ENCODE results near the gene KRT34.
"Not testable (repeated sequence)": the region's sequence is repeated elsewhere in the genome, so short reads cannot be mapped to it uniquely, and the experiment has no call there.

KRT34 gene

GRCh38 chr17:41403404-41404023, 21.4 kb upstream of the KRT34 start:
- DNase-seq = no peak

DNA sequence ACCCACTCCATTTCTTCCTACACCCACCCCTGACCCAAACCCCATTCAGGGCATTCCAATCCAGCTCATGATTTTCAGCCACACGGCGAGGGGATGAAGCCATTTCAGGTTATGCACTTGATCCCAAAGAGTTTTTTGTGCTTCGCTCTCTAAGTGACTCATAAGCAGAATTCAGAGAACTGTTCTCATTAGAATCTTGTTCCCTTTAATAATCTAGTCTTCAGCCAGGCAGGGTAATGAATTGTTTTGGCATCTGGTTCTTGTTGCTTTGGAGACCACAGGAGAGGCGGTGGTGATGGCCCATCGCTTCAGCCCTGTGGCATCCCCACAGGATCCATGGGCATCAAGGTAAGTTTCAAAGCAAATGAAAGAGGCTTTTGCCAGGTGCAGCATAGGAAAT, 20.1 kb upstream of the KRT34 start:
- no peak for DNase-seq

GRCh38 chr17:41396996-41397660, 15.0 kb upstream of the KRT34 start, which contains the start of gene KRT31:
Gene KRT31, minus strand, starts transcription at chr17:41397608. Its CDS starts 69 bp downstream, at chr17:41397539.
- DNase-seq = no peak

DNA sequence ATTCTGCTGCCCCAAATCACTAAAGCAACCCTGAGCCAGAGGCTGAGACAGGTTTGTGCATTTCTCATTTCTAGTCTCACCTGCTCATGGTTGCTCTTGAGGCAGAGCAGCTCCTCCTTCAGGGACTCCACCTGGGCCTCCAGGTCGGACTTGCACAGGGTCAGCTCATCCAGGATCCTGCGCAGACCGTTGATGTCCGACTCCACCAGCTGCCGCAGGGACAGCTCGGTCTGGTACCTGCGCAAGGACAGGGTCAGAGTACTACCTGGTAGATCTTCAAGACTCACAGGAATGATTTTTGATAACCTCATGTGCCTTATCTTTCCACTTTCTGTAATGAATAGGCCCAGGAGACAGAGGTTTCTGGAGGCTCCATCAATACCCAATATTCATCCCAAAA, 14.2 kb upstream of the KRT34 start:
- DNase-seq = no peak

DNA sequence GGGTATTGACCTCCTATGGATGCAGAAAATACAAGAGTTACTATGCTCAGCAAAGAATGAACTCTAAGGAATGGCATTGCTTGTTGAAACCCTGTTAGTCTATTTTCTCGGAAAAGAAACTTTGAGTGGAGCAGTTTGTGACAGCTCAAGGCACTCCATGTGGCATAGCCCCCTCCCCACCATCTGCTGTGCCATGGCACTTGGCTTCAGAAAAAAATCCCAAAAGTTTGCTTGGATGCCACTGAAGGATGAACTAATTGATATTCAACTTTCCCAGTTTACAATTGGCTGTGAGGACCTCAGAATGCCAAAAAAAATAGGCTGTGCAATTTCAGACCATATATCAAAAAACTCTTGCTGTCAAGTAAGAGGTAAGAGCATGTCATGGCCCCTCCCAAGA, 13.5 kb upstream of the KRT34 start:
- no peak for DNase-seq

DNA sequence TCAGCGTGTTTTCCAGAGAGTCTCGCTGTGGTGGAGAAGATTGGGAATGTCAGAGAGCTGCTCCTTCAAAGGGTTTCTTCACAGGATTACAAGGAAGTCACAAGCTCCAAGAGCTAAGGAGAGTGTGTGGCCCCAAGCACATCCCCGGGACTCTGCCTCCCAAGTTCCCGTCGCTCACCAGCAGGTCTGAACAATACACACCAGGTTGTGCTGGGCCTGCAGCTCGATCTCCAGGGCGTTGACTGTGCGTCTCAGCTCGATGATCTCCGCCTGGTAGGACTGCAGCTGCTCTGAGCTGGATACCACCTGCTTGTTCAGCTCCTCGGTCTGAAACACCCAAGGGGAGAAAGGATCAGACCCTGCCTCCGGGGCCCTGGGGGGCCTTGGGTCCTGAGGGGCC, 12.9 kb upstream of the KRT34 start:
- not testable (repeated sequence) for DNase-seq

DNA sequence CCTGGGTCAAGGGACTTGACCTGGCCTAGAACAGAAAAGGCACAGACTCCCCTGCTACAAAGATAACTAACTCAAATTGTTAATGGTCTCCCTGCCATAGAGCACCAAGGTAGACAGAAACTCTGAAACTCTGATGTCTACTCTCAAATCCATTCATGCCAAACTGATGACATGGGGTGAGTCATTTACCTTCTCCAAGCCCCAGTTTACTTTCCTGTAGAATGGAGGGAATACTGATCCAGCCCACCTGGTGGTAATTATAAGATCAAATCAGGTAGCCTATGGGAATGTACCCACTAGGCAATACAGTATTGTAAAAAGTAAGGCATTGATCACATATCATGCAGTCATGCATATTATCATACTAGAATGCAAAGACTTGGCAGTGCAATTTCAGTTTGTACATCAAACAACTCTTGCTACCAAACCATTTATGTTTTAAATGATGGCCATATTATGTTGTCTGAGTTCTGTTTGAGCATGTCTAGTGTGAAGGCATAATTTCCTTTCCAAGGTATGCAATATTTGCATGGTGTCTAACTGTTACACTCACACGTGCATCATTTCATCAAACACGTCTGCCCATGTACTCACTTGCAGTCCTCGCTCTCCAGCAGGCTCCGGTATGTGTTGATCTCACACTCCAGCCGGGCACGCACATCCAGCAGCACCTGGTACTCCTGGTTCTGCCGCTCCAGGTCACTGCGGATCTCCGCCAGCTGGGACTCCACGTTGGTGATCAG, 12.3 kb upstream of the KRT34 start:
- DNase-seq = no peak

- DNase-seq = no peak
Observed at GRCh38 chr17:41393826-41394225, 11.7 kb upstream of the KRT34 start.

DNA sequence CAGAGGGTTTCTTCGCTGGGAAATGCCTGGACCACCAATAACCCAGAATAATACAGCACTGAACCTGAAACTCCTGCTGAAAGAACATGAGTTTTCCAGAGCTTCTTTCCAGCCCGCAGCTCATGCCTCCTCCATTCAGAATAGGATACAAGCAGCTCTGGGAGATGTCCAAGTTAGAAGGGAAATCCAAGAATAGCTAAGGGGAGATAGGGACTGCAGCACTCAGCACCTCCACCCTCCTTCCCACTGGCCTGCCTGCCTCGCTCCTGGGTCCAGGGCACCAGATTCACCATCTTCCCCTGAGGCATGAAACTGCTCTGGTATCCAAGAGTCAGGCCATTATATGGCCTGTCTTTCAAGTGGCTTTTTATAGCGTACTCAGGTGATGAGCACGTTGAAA, 11.2 kb upstream of the KRT34 start:
- DNase-seq = no peak

- no peak for DNase-seq
Observed at GRCh38 chr17:41392278-41392677, 10.2 kb upstream of the KRT34 start.

DNA sequence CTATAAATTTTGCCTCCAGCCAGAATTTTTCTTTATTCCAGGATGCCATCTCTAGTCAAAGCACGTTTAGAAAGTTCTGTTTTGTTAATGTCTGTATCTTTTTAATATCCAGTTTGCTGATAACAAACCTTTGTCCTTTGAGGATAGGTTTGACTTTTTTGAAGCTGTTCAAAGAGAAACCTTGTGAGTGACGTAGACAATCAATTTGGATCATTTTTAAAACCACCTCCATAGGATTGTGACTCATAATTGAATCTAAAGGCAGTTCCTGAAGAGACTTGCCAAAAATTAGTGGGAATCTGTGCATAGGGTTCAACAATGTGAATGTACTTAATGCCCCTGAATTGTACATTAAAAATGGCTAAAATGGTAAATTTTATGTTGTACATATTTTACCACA, 9.4 kb upstream of the KRT34 start:
- no peak for DNase-seq

DNA sequence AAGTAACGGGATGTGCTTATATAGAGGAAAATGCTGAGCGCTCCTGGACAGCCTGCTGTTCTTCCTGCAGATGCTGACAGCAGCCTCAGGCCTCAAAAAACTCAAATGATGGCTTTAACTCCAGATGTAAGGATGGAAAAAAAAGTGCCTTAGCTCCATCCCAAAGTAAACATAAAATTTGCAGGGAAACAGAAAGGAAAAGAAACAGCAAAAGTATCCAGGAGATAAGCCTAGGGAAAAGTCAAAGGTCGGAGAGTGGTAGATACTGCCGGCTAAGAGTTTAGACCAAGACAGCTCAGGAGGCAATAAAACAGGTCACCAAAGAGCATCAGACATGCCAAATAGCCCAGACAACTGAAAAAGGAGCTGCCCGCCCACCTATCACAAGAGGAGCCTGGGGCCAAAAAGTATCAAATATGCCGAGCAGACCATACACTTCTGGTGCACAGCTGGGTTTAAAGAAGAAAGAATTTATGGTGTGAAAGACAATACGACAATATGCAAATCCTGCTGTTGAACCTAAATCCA, 8.4 kb upstream of the KRT34 start:
- no peak for DNase-seq

GRCh38 chr17:41387670-41388069, 5.6 kb upstream of the KRT34 start:
- DNase-seq = no peak

- DNase-seq = no peak
Observed at GRCh38 chr17:41386227-41386626, 4.1 kb upstream of the KRT34 start.

- DNase-seq = no peak
Observed at GRCh38 chr17:41383690-41384089, 1.6 kb upstream of the KRT34 start.

GRCh38 chr17:41382394-41382793, 288 bp upstream of the KRT34 start:
- no peak for DNase-seq

- not testable (repeated sequence) for DNase-seq
Observed at GRCh38 chr17:41380091-41380490, 2.0 kb downstream of the KRT34 start.

GRCh38 chr17:41377546-41377945, 4.6 kb downstream of the KRT34 start:
- no peak for DNase-seq

- no peak for DNase-seq
Observed at GRCh38 chr17:41369713-41370112, 12.4 kb downstream of the KRT34 start, which contains the start of gene KRT33B. Gene KRT33B, minus strand, starts transcription at chr17:41369813. Its CDS starts 63 bp downstream, at chr17:41369750.

DNA sequence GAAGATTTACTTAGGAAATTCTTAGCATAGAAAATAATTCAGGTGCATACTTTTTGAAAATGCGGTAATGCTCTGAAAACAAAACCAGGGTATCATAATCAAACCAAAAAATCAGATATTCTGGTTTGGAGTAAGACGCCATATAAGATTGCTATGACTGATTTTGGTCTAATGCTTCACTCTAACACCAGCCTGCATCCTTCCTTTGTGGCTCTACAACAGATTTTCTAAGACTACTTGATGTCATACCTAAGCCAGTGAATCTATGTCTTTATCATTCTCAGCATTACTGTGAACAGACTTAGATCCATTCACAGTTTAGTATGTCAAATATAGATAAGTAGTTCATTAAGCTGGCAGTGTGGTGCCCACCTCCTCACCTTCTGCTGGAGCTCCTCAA, 13.1 kb downstream of the KRT34 start:
- no peak for DNase-seq

GRCh38 chr17:41367426-41368075, 14.6 kb downstream of the KRT34 start:
- DNase-seq = no peak

DNA sequence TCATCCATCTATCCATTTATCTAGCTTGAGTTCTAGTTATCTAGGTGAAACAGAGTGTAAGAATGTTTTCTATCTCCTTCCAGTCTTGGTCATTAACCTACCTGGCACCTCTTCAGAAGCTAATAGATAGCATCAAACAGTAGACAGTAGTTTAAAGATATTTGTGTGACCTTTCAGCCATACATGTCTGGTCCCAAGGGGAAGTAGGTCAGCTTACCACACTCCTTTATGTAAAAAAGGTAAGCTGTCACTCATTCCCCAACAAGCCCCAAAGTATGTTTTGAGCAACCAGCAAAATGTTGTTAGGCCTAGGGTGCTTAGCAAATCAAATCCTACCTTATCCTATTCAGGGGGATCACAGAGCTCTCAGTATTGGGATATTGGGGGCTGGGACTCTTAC, 16.0 kb downstream of the KRT34 start:
- no peak for DNase-seq

DNA sequence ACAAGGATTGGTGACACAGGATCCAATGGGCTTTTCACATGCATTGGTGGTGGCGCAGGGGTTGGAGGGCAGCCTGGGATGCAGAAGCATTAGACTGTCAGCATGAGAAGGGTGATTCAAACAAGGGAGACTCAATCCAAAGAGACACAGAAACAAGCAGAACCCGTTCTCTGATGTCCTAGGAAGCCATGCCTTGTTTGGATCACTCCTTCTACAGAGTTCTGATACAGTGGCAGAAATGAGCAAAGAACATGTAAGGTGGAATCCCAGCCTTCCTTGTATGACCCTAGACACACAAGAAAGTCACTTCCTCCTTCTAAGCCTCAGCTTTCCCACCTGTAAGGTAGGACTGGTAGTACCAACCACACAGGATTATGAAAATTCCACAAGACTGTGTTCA, 18.2 kb downstream of the KRT34 start:
- DNase-seq = no peak

All from activated CD4-positive, alpha-beta T cell treated with anti-CD3 and anti-CD28 coated beads, Interleukin-2, amount 50 U/mL, for 1 hour (primary cell).